Suprapubic skin (tissue), 3 donors: ENCODE data around the gene SH2D2A.
"Not testable (repeated sequence)": the region's sequence is repeated elsewhere in the genome, so short reads cannot be mapped to it uniquely, and the experiment has no call there.

Source experiments
- CTCF ChIP-seq, 2 donors: fragments of 200-600 bp in 1 of 2; fragments of 450-650 bp in 1 of 2; sonication (generic) in 1 of 2; IDR thresholded peaks; one replicate each; pipeline ENCODE4 v1.5.1; 2016 to 2019; ENCODE audit warnings: antibody characterized with exemption in 2 of 2, mild to moderate bottlenecking in 1 of 2, moderate library complexity in 1 of 2
- POLR2AphosphoS5 ChIP-seq, 3 donors: sonication (generic); formaldehyde crosslinking; IDR thresholded peaks; one replicate each; pipeline ENCODE4 v1.6.1; 2017; ENCODE audit warnings: antibody characterized with exemption in 3 of 3

DNA sequence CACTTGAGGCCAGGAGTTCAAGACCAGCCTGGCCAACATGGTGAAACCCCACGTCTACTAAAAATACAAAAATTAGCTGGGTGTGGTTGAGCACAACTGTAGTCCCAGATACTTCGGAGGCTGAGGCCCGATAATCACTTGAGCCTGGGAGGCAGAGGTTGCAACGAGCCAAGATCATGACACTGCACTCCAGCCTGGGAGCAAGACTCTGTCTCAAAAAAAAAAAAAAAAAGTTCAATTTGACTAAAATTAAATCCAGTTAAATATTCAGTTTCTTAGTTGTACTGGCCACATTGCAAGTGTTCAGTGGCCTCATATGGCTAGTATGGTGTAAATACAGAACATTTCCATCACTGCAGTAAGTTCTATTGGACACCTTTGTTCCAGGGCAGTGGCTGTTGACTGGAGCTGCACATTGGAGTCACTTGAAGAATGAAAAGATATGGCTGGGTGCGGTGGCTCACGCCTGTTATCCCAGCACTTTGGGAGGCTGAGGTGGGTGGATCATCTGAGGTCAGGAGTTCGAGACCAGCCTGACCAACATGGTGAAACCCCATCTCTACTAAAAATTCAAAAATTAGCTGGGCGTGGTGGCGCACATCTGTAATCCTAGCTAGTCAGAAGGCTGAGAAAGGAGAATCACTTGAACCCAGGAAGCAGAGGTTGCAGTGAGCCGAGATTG, 58.9 kb downstream of the SH2D2A start:
- not testable (repeated sequence) for TF ChIP-seq CTCF, POLR2AphosphoS5 (IDR thresholded peaks at IDR 0.05)
